ENCODE measurements around the gene NFE2L2. TPM values are rescaled to one million over a fixed set of nuclear protein-coding genes. Genes with fewer than 3 reads are reported as not detected.
"Not testable (repeated sequence)": the region's sequence is repeated elsewhere in the genome, so short reads cannot be mapped to it uniquely, and the experiment has no call there.

NFE2L2 gene
- total RNA-seq, 1 experiment from 2014 or later = 119 TPM

GRCh38 chr2:177270531-177270930, 6.0 kb upstream of the NFE2L2 start:
- H3K27me3 ChIP-seq (replicated peaks) = no peaks in the 10 kb centered on the region
- no peaks in the 10 kb centered on the region for H3K36me3 ChIP-seq
- peaks cover 61% of the 10 kb centered on the region for H3K4me1 ChIP-seq (replicated peaks)
- no peak overlapping the region for H3K4me3 ChIP-seq
- no peaks in the 10 kb centered on the region for H3K9me3 ChIP-seq (replicated peaks)
- no peak for DNase-seq (ENCODE audit: low read depth in 1 of 2, low spot score in 2 of 2)
- no peak overlapping the region for H3K27ac ChIP-seq

DNA sequence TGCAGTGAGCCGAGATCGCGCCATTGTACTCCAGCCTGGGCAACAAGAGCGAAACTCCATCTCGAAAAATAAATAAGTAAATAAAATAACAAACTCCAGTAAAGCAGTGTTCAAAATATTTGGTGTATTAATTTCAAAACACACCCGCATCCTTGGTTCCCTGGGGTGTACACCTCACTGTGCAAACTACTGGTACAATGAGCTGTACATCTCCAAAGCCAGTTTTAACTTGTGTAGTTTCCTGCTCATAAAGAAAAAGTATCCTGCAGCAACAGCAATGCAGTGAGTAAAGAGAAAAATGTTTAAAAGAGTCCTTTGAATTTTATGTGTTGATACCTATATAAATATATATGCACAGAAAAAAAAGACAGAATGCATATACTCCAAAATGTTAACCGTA, 4.4 kb upstream of the NFE2L2 start:
- Histone ChIP-seq H3K9me3 (replicated peaks) (no peaks in the 10 kb centered on the region), H3K4me3 (no peak overlapping the region), H3K27me3 (replicated peaks) (no peaks in the 10 kb centered on the region), H3K4me1 (replicated peaks) (peaks cover 61% of the 10 kb centered on the region), H3K27ac (no peak overlapping the region), H3K36me3 (peaks cover 13% of the 10 kb centered on the region)
- DNase-seq (ENCODE audit: low read depth in 1 of 2, low spot score in 2 of 2) = no peak

- DNase-seq (ENCODE audit: low read depth in 1 of 2, low spot score in 2 of 2) = no peak
- Histone ChIP-seq H3K36me3 (peaks cover 17% of the 10 kb centered on the region), H3K4me1 (replicated peaks) (peaks cover 61% of the 10 kb centered on the region), H3K27me3 (replicated peaks) (no peaks in the 10 kb centered on the region), H3K4me3 (no peak overlapping the region), H3K27ac (no peak overlapping the region), H3K9me3 (replicated peaks) (no peaks in the 10 kb centered on the region)
These were observed 3.8 kb upstream of the NFE2L2 start for GRCh38 chr2:177268187-177268871.

DNA sequence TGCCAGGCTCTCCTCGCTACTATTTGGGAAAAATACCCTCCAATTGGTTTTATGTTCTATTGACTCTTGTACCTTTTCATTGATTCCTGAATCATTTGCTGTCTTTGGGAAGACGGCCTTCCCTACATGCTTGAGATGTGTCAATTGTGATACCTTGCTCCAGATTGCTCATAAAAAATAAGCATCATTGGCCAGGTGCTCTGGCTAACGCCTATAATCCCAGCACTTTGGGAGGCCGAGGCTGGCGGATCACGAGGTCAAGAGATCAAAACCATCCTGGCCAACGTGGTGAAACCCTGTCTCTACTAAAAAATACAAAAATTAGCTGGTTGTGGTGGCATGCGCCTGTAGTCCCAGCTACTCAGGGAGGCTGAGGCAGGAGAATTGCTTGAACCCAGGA, 2.4 kb upstream of the NFE2L2 start:
- H3K4me3 ChIP-seq; H3K9me3 ChIP-seq (replicated peaks); H3K27me3 ChIP-seq (replicated peaks); DNase-seq (ENCODE audit: low read depth in 1 of 2, low spot score in 2 of 2): not testable (repeated sequence)
- Histone ChIP-seq H3K4me1 (replicated peaks) (peaks cover 62% of the 10 kb centered on the region), H3K36me3 (peaks cover 19% of the 10 kb centered on the region), H3K27ac (peak overlapping the region; percentile 31; the same call in 1 of the 2 replicates)

DNA sequence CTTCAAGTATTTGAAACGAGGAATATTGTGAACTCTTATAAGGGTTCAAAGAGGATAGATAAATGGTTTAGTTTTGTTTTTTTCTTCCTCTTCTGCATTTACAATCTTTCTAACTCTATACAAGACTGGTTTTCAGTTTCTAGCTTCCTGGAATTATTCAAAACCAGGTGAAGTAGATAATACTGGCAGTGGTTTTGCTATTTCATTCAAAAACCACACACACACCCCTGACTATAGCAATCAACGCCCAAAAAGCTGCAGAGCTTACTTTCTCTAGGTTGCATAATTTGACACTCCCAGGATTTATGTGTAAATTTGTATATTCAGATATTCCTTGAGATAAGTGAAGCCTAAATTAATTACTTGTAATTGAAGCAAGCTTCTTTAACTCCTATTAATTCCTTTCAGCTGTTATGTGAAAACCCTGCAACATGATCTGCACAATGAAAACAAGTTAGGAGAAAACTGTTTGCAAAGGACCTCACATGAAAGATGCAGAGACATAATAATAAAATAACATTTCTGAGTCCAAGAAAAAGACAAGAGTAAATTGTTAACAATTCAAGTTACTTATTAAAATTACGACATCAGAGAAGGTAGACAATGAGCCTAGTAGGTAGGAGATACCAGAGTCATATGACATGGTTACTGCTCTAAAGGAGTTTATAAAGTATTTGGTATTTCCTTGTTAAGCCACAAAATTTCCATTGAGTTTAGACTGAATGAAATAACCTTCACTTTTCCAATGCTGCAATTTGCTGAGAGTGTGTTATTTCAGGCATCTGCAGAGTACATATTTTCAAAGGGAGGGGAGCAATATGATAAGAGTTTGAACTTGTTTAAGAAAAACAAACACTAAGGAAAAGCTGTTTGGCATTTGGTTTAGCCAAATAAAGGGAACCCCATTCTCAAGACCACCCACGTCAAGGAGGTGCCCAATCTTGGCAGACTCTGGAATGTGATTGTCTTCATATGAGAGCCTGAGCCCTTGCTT, 1.6 kb upstream of the NFE2L2 start:
- Histone ChIP-seq H3K36me3 (peaks cover 26% of the 10 kb centered on the region), H3K4me3 (no peak overlapping the region; the same call in 1 of the 2 replicates), H3K9me3 (replicated peaks) (no peaks in the 10 kb centered on the region), H3K27me3 (replicated peaks) (no peaks in the 10 kb centered on the region), H3K27ac (peak overlapping the region; percentile 98), H3K4me1 (replicated peaks) (peaks cover 69% of the 10 kb centered on the region)
- peak; percentile 74 to 88 for DNase-seq (ENCODE audit: low read depth in 1 of 2, low spot score in 2 of 2)

DNA sequence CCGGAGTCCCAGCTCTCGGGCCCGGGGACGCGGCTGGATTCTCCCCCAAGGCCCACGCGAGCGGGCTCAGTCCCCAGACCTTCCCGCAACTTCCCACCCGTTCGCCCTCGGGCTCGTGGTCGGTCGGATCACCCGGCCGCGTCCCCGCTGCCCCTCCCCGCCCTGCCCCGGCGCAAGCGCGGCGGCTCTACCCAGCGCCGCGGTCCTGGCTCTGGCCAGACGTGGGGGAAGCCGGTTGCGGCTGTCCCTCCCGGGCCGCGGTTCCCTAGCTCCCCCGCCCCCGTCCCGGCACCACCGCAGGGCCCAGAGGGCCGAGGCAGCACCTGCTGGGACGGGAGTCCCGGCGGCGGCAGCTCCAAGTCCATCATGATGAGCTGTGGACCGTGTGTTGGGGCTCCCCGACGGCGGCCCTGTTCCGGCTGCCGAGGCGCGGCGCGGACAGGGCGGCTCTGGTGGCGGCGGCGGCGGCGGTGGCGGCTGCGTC, 276 bp downstream of the NFE2L2 start:
- Histone ChIP-seq H3K9me3 (replicated peaks) (no peaks in the 10 kb centered on the region), H3K27me3 (replicated peaks) (no peaks in the 10 kb centered on the region), H3K36me3 (peaks cover 36% of the 10 kb centered on the region), H3K4me1 (replicated peaks) (peaks cover 60% of the 10 kb centered on the region), H3K27ac (peak overlapping the region; percentile 98), H3K4me3 (peak overlapping the region; percentile 98)
- no peak for DNase-seq (ENCODE audit: low read depth in 1 of 2, low spot score in 2 of 2)

DNA sequence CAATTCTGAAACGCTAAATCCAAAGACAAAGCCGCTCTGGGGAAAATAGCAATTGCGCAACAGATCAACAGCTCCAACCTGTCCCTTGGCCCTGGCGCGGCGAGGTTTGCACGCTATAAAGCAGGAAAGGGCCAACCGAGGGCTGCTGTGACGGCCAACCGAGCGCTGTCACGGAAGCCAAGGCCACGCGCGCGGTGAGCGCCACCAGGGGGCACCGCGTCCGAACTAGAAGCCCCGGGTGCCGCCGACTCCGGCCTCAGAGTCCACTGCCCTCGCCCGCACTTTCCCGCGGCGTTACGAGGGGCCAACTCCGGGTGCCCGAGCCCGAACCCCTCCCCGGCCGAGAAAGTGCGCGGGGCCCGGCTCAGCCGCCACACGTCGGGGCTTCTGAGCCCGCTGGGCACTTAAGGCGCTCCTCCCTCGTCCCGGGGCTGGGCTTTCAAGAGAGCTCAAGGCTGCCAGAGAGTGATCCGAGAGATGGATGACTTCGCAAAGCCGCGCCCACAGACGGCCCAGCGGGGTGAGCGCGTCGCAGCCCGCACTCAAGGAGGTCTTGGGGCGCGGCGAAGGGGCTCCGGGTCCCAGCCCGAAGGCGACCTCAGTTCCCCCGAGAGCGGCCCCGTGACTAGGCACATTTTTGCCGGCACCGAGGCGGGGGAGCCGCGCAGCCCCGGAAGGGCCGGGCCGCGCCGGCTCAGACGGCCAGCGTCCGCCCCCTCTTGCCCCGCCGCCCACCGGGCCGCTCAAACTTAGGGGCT, 897 bp downstream of the NFE2L2 start:
- no peaks in the 10 kb centered on the region for H3K9me3 ChIP-seq (replicated peaks)
- peaks cover 54% of the 10 kb centered on the region for H3K4me1 ChIP-seq (replicated peaks)
- DNase-seq (ENCODE audit: low read depth in 1 of 2, low spot score in 2 of 2) = peak; percentile 97 to 99
- H3K36me3 ChIP-seq = peaks cover 40% of the 10 kb centered on the region
- no peaks in the 10 kb centered on the region for H3K27me3 ChIP-seq (replicated peaks)
- H3K4me3 ChIP-seq = peak overlapping the region; percentile 98
- H3K27ac ChIP-seq = peak overlapping the region; percentile 98

- H3K4me3 ChIP-seq = peak overlapping the region; percentile 98
- peaks cover 48% of the 10 kb centered on the region for H3K4me1 ChIP-seq (replicated peaks)
- H3K27me3 ChIP-seq (replicated peaks) = no peaks in the 10 kb centered on the region
- H3K9me3 ChIP-seq (replicated peaks) = no peaks in the 10 kb centered on the region
- H3K36me3 ChIP-seq = peaks cover 46% of the 10 kb centered on the region
- no peak for DNase-seq (ENCODE audit: low read depth in 1 of 2, low spot score in 2 of 2)
- H3K27ac ChIP-seq = peak overlapping the region; percentile 98
These were observed 1.5 kb downstream of the NFE2L2 start for GRCh38 chr2:177262958-177263450.

GRCh38 chr2:177262092-177262491, 2.4 kb downstream of the NFE2L2 start:
- H3K4me3 ChIP-seq = peak overlapping the region; percentile 98
- H3K36me3 ChIP-seq = peaks cover 55% of the 10 kb centered on the region
- H3K9me3 ChIP-seq (replicated peaks) = no peaks in the 10 kb centered on the region
- H3K27me3 ChIP-seq (replicated peaks) = no peaks in the 10 kb centered on the region
- peak overlapping the region; percentile 98 for H3K27ac ChIP-seq
- DNase-seq (ENCODE audit: low read depth in 1 of 2, low spot score in 2 of 2) = peak in 1 of 2 experiments; percentile 23
- peaks cover 44% of the 10 kb centered on the region for H3K4me1 ChIP-seq (replicated peaks)

GRCh38 chr2:177261116-177262060, 3.1 kb downstream of the NFE2L2 start:
- Histone ChIP-seq H3K27ac (peak overlapping the region; percentile 98), H3K9me3 (replicated peaks) (no peaks in the 10 kb centered on the region), H3K36me3 (peaks cover 62% of the 10 kb centered on the region), H3K4me1 (replicated peaks) (peaks cover 43% of the 10 kb centered on the region), H3K27me3 (replicated peaks) (no peaks in the 10 kb centered on the region), H3K4me3 (peak overlapping the region; percentile 98)
- peak in 1 of 2 experiments; percentile 28 for DNase-seq (ENCODE audit: low read depth in 1 of 2, low spot score in 2 of 2)

- DNase-seq (ENCODE audit: low read depth in 1 of 2, low spot score in 2 of 2) = no peak
- Histone ChIP-seq H3K9me3 (replicated peaks) (no peaks in the 10 kb centered on the region), H3K27ac (no peak overlapping the region), H3K4me3 (no peak overlapping the region), H3K4me1 (replicated peaks) (peaks cover 42% of the 10 kb centered on the region), H3K36me3 (peaks cover 65% of the 10 kb centered on the region), H3K27me3 (replicated peaks) (no peaks in the 10 kb centered on the region)
These were observed 4.1 kb downstream of the NFE2L2 start for GRCh38 chr2:177260379-177260778.

DNA sequence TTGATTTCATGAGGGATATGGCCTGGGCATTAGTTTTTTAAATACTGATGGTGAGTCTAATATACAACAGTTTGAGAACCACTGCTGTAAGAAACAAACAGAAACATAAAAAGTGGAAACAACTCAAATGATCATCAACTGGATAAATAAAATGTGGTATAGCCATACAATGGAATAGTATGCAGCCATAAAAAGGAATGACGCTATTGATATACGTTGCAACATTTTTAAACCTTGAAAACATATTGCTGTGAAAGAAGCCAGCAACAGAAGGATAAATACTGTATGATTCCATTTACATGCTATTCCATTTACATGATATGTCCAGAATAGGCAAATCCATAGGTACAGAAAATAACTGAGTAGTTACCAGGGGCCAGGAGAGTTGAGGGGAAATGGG, 6.5 kb downstream of the NFE2L2 start:
- Histone ChIP-seq H3K27ac (no peak overlapping the region), H3K4me1 (replicated peaks) (peaks cover 59% of the 10 kb centered on the region), H3K4me3 (no peak overlapping the region), H3K36me3 (peaks cover 72% of the 10 kb centered on the region), H3K27me3 (replicated peaks) (no peaks in the 10 kb centered on the region), H3K9me3 (replicated peaks) (no peaks in the 10 kb centered on the region)
- no peak for DNase-seq (ENCODE audit: low read depth in 1 of 2, low spot score in 2 of 2)
